ENCODE data around the gene IGDCC3.

The IGDCC3 gene

GRCh38 chr15:65377976-65378366, at the start of gene IGDCC3:
Gene IGDCC3, minus strand, starts transcription at chr15:65378002. Its CDS starts 214 bp downstream, at chr15:65377788.
- Mint-ChIP-seq H3K27me3 (peaks cover 72% of the 10 kb centered on the region), H3K27ac (no peak within 1 kb of the TSS), H3K4me1 (ENCODE audit: low read depth) (peaks cover 14% of the 10 kb centered on the region), H3K36me3 (ENCODE audit: low read depth) (no peaks in the 10 kb centered on the region), H3K9me3 (no peaks in the 10 kb centered on the region), H3K4me3 (peak within 1 kb of the TSS; percentile 74)

GRCh38 chr15:65426216-65426853, 48.5 kb upstream of the IGDCC3 start:
- Mint-ChIP-seq H3K27me3 (peaks cover 36% of the 10 kb centered on the region), H3K36me3 (ENCODE audit: low read depth) (no peaks in the 10 kb centered on the region), H3K4me1 (ENCODE audit: low read depth) (peaks cover 14% of the 10 kb centered on the region), H3K27ac (no peak overlapping the region), H3K4me3 (no peak overlapping the region), H3K9me3 (no peaks in the 10 kb centered on the region)

DNA sequence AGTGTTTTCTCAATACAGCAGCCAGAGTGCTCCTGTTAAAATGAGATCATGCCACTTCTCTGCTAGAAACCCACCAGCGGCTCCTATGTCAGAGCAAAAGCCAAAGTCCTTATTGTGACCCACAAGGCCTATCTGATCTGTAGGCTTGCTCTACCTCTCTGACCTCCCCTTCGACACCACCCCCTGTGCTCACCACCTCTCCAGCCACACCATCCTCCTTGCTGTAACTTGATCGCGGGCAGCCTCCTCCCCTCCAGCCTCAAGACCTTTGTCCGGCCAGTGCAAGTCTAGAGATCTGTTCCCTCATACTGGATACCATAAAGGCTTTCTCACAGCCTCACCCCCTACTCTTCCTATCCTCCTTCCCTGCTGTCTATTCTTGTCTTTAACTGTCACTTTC, 46.9 kb upstream of the IGDCC3 start:
- H3K4me3 Mint-ChIP-seq, result no peak overlapping the region
- H3K4me1 Mint-ChIP-seq (ENCODE audit: low read depth), result peaks cover 14% of the 10 kb centered on the region
- no peaks in the 10 kb centered on the region for H3K9me3 Mint-ChIP-seq
- no peaks in the 10 kb centered on the region for H3K36me3 Mint-ChIP-seq (ENCODE audit: low read depth)
- H3K27me3 Mint-ChIP-seq, result peaks cover 47% of the 10 kb centered on the region
- H3K27ac Mint-ChIP-seq, result no peak overlapping the region

GRCh38 chr15:65423976-65424679, 46.3 kb upstream of the IGDCC3 start:
- no peaks in the 10 kb centered on the region for H3K9me3 Mint-ChIP-seq
- H3K27ac Mint-ChIP-seq, result no peak overlapping the region
- peak overlapping the region; percentile 36 for H3K4me3 Mint-ChIP-seq
- H3K27me3 Mint-ChIP-seq, result peaks cover 52% of the 10 kb centered on the region
- H3K4me1 Mint-ChIP-seq (ENCODE audit: low read depth), result peaks cover 14% of the 10 kb centered on the region
- no peaks in the 10 kb centered on the region for H3K36me3 Mint-ChIP-seq (ENCODE audit: low read depth)

DNA sequence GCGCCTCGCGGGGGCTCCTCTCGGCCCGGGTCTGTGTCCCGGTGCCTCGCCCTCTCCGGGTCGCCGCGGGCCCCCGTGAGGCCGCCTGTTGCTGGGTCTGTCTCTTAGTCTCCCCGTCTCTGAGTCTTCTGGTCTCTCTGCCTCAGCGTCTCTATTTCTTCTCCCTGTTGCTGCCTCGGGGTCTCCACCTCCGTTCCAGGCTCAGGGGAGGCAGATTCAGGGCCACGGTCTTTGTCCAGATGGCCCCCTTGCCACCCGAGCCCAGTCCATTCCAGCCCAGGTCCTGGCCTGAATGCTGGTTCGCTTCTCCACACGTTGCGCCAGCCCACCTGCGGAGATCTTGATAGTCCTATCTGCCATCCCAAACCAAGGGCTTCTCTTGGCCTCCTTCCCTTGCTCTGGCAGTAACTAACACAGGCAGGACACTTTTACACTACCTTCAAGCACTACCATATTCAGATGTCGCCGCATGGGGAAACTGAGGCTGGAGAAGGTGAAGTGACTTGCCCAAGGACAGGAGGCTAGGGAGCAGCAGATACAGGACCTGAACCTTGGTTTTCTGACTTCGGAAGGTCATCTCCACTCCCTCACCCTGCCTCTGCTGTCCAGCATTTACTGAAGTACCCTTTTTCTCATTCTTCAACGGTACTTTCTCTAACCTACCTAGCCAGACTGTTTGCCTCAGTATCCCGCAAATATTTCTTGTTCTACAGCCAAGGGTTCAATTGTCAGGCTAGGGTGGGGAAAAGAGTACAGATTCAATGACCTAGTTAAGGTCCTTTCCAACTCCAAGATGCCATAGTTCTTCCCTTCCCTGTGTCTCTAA, 45.6 kb upstream of the IGDCC3 start:
- Mint-ChIP-seq H3K9me3 (no peaks in the 10 kb centered on the region), H3K4me1 (ENCODE audit: low read depth) (peaks cover 14% of the 10 kb centered on the region), H3K36me3 (ENCODE audit: low read depth) (no peaks in the 10 kb centered on the region), H3K27me3 (peaks cover 60% of the 10 kb centered on the region), H3K27ac (peak overlapping the region; percentile 64), H3K4me3 (peak overlapping the region; percentile 80)

- H3K27me3 Mint-ChIP-seq, result peaks cover 72% of the 10 kb centered on the region
- peaks cover 14% of the 10 kb centered on the region for H3K4me1 Mint-ChIP-seq (ENCODE audit: low read depth)
- peak overlapping the region; percentile 81 for H3K4me3 Mint-ChIP-seq
- H3K27ac Mint-ChIP-seq, result no peak overlapping the region
- no peaks in the 10 kb centered on the region for H3K9me3 Mint-ChIP-seq
- no peaks in the 10 kb centered on the region for H3K36me3 Mint-ChIP-seq (ENCODE audit: low read depth)
These were observed 43.8 kb upstream of the IGDCC3 start for GRCh38 chr15:65421360-65422215.

DNA sequence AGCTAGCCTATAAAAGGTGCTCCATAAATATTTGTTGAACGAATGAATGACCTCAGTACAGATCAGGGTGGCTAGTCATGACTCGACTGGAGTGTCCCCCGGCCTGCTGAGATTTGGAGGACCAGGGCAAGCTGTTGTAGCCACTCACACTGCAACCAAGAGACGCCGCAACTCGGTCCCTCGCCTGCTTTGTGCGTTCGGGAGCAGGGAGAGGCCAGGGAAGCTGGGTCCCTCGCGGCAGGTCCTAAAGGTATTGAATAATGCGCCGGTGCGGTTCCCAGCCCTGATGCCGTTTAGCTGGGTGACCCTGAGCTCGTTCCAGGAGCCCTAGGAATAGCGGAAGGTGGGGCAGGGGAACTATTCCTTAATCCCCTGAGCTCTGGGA, 43.2 kb upstream of the IGDCC3 start:
- Mint-ChIP-seq H3K4me1 (ENCODE audit: low read depth) (peaks cover 14% of the 10 kb centered on the region), H3K27me3 (peaks cover 73% of the 10 kb centered on the region), H3K36me3 (ENCODE audit: low read depth) (no peaks in the 10 kb centered on the region), H3K9me3 (no peaks in the 10 kb centered on the region), H3K27ac (no peak overlapping the region), H3K4me3 (no peak overlapping the region)

- Mint-ChIP-seq H3K36me3 (ENCODE audit: low read depth) (no peaks in the 10 kb centered on the region), H3K4me1 (ENCODE audit: low read depth) (peaks cover 11% of the 10 kb centered on the region), H3K27ac (no peak overlapping the region), H3K9me3 (no peaks in the 10 kb centered on the region), H3K4me3 (no peak overlapping the region), H3K27me3 (peaks cover 57% of the 10 kb centered on the region)
These were observed 40.8 kb upstream of the IGDCC3 start for GRCh38 chr15:65418596-65418995.

GRCh38 chr15:65416845-65417416, 39.1 kb upstream of the IGDCC3 start:
- Mint-ChIP-seq H3K9me3 (no peaks in the 10 kb centered on the region), H3K4me3 (no peak overlapping the region), H3K4me1 (ENCODE audit: low read depth) (peaks cover 2% of the 10 kb centered on the region), H3K27me3 (peaks cover 45% of the 10 kb centered on the region), H3K27ac (no peak overlapping the region), H3K36me3 (ENCODE audit: low read depth) (no peaks in the 10 kb centered on the region)

- H3K27ac Mint-ChIP-seq, result no peak overlapping the region
- H3K9me3 Mint-ChIP-seq, result no peaks in the 10 kb centered on the region
- no peaks in the 10 kb centered on the region for H3K4me1 Mint-ChIP-seq (ENCODE audit: low read depth)
- H3K4me3 Mint-ChIP-seq, result no peak overlapping the region
- no peaks in the 10 kb centered on the region for H3K36me3 Mint-ChIP-seq (ENCODE audit: low read depth)
- peaks cover 44% of the 10 kb centered on the region for H3K27me3 Mint-ChIP-seq
These were observed 37.2 kb upstream of the IGDCC3 start for GRCh38 chr15:65414841-65415621.

DNA sequence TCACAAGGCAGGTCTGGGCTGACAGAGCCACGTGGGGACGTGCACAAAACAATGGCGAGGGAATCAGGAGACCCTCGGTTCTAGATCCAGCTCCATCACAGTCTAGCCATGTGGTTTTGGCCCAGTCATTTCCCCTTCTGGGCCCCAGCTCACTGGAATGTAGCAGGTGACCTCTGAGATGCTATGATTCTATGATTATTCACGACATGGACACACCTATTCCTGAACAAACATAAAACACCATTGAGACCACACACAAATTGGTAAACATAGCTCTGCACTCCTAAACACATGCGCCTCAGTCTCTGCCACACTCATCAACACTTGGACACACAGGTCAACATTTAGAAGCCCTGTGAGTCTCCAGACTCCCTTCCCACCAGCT, 36.0 kb upstream of the IGDCC3 start:
- Mint-ChIP-seq H3K36me3 (ENCODE audit: low read depth) (no peaks in the 10 kb centered on the region), H3K9me3 (no peaks in the 10 kb centered on the region), H3K4me1 (ENCODE audit: low read depth) (peaks cover 9% of the 10 kb centered on the region), H3K27ac (no peak overlapping the region), H3K27me3 (peaks cover 39% of the 10 kb centered on the region), H3K4me3 (no peak overlapping the region)

DNA sequence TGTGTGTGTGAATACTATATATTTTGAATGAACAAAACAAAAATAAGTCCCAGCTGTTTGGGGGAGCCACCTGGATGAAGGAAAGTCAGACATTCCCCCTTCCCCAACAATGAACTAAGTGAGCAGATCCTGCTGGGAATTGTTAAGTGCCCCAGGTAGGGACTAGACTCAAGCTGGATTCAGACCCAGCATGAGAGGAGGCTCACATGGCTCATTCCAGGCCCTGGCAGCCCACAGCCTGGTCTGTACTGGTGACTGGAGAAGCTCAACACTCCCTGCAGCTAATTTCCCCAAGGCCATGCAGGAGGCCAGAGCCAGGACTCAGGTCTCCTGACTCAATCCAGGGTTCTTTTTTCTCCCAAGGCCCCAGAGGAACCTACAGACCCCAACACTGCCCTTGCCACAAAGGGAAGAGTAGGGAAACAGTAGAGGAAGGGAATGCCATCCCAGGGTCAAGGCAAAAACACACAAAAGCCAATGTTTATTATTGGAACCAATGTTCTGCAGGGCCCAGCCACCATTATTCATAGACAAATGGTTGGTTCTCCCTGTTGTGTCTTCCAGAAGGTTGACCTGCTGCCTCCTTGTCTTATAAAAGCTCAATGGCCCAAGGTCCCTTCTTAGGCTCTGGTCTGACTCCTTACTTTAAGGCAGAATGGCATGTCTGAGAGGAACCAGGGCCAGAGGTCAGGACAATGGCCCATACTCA, 35.4 kb upstream of the IGDCC3 start:
- H3K4me1 Mint-ChIP-seq (ENCODE audit: low read depth), result peaks cover 10% of the 10 kb centered on the region
- no peak overlapping the region for H3K4me3 Mint-ChIP-seq
- no peak overlapping the region for H3K27ac Mint-ChIP-seq
- peaks cover 34% of the 10 kb centered on the region for H3K27me3 Mint-ChIP-seq
- no peaks in the 10 kb centered on the region for H3K36me3 Mint-ChIP-seq (ENCODE audit: low read depth)
- H3K9me3 Mint-ChIP-seq, result no peaks in the 10 kb centered on the region

DNA sequence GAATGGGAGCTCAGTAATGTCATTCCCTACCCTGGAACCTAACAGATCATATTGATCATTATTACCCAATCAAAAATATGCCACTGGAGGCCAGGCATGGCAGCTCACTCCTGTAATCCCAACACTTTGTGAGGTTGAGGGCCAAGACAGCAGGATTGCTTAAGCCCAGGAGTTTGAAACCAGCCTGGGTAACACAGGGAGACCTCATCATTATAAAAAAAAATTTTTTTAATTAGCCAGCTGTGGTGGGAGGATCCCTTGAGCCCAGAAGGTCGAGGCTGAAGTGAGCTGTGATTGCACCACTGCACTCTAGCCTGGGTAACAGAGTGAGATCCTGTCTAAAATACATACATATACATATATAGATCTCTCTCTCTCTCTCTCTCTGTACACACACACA, 34.8 kb upstream of the IGDCC3 start:
- H3K27ac Mint-ChIP-seq, result no peak overlapping the region
- no peaks in the 10 kb centered on the region for H3K36me3 Mint-ChIP-seq (ENCODE audit: low read depth)
- H3K27me3 Mint-ChIP-seq, result peaks cover 32% of the 10 kb centered on the region
- no peaks in the 10 kb centered on the region for H3K9me3 Mint-ChIP-seq
- peaks cover 10% of the 10 kb centered on the region for H3K4me1 Mint-ChIP-seq (ENCODE audit: low read depth)
- no peak overlapping the region for H3K4me3 Mint-ChIP-seq

Measured in stimulated activated naive CD8-positive, alpha-beta T cell treated with anti-CD3 and anti-CD28 coated beads, Interleukin-15, Interleukin-2, amounts not matched to agents 100 ng/mL and 50 ng/mL, for 24 hours (primary cell).